GM12865 (cell line): Measurements from ENCODE around the gene APOC4.

Experiments used
- DNase-seq: peaks from one replicate; pipeline ENCODE4 v3.0.0; 2010; ENCODE audit warnings: low read depth
- H3K4me3 ChIP-seq: 2 replicates; pipeline ENCODE4 v1.5.1; 2011; ENCODE audit warnings: mild to moderate bottlenecking, low read depth, low read length, control low read depth
- TF ChIP-seq, protein P1 (sequence below): IDR thresholded peaks from 2 replicates; pipeline ENCODE4 v1.5.1; 2011; ENCODE audit warnings: low read length, control low read depth, low read depth, inconsistent platforms; ENCODE audit not compliant: insufficient read depth; ENCODE audit errors: missing control alignments

Gene APOC4, protein sequence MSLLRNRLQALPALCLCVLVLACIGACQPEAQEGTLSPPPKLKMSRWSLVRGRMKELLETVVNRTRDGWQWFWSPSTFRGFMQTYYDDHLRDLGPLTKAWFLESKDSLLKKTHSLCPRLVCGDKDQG

DNA sequence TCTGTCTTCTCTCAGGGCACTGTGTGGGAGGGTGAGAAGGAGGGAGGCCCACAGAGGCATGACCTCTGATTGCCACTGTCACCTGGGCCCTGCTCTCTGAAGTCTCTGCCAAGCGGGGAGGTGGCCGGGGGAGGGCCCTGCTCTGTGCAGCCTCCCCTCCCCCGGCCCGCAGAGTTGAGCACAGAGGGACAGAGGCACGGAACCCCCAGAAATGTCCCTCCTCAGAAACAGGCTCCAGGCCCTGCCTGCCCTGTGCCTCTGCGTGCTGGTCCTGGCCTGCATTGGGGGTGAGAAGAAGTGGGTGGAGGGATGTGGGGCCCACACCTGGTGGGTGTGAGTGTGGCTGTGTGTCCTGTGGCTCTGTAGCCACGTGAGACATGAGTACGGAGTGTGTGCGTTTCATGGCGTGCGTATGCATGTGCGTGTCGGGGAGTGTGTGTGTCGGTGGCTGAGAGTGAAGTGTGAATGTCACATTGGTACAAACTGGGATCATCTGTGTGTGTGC is at the start of gene APOC4:
Gene APOC4 (plus strand): TSS at position 171 of the 505 bp plus-strand sequence. CDS start 41 bp downstream, at position 212.
- H3K4me3 ChIP-seq = no peak within 1 kb of the TSS
- DNase-seq = no peak
- TF ChIP-seq, protein P1, sequence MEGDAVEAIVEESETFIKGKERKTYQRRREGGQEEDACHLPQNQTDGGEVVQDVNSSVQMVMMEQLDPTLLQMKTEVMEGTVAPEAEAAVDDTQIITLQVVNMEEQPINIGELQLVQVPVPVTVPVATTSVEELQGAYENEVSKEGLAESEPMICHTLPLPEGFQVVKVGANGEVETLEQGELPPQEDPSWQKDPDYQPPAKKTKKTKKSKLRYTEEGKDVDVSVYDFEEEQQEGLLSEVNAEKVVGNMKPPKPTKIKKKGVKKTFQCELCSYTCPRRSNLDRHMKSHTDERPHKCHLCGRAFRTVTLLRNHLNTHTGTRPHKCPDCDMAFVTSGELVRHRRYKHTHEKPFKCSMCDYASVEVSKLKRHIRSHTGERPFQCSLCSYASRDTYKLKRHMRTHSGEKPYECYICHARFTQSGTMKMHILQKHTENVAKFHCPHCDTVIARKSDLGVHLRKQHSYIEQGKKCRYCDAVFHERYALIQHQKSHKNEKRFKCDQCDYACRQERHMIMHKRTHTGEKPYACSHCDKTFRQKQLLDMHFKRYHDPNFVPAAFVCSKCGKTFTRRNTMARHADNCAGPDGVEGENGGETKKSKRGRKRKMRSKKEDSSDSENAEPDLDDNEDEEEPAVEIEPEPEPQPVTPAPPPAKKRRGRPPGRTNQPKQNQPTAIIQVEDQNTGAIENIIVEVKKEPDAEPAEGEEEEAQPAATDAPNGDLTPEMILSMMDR = no peak

DNA sequence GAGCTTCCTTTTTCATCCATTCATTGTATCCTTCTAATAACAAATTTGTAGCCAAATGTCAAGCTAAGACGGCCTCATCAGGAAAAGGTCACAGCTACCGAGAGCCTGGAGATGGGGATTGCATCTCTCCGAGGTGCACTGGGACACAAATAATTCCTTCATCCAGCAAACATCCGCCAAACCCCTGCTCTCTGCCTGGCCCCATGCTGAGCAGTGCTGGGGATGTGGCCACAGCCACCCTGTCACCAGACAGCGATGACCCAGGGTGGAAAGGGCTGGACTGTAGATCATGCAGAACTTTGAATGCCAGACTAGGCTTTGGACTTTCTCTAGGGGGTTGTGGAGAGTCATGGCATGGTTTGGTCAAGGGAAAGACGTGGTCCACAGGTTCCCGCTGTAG is 49.1 kb upstream of the APOC4 start:
- DNase-seq = no peak
- no peak overlapping the region for H3K4me3 ChIP-seq
- TF ChIP-seq, protein P1 = no peak

DNA sequence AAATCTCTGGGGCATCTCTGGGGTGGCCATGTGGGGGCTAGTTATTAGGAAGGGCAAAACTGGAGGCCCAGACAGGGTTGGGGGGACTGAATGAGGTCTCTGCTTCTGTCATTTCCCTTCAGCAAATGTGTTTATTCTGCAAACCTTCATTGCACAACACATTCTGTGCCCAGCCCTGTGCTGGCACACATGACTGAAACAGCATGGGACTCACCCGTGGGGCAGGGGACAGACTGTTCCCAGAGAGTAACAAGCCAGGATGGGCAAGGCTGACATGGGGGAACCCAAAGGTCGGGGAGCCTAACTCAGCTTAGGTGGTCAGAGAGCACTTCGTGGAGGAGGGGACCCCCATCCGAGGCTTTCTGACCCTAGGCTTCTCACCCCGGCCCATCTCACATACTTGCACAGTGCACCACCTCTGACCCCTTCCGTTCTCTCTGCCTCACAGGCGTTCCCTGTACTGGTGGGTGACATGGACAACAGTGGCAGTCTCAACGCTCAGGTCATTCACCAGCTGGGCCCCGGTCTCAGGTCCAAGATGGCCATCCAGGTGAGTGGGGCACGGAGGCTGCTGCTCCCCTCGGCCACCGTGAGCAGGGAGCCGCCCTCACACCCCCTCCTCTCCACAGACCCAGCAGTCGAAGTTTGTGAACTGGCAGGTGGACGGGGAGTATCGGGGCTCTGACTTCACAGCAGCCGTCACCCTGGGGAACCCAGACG is 48.5 kb upstream of the APOC4 start:
- no peak overlapping the region for H3K4me3 ChIP-seq
- DNase-seq = no peak
- TF ChIP-seq, protein P1 = no peak

DNA sequence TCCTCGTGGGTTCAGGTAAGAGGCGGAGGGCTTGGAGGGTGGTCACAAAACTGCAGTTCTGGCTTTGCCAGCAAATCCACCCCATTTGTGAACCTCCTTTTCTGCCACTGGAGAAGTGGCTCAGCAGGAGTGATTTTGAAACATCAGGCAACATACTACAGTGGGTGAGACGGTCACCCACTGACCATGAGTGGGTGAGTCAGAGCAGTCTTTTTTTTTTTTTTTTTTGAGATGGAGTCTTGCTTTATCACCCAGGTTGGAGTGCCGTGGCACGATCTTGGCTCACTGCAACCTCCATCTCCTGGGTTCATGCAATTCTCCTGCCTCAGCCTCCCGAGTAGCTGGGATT is 48.0 kb upstream of the APOC4 start:
- H3K4me3 ChIP-seq = no peak overlapping the region
- TF ChIP-seq, protein P1 = no peak
- no peak for DNase-seq

DNA sequence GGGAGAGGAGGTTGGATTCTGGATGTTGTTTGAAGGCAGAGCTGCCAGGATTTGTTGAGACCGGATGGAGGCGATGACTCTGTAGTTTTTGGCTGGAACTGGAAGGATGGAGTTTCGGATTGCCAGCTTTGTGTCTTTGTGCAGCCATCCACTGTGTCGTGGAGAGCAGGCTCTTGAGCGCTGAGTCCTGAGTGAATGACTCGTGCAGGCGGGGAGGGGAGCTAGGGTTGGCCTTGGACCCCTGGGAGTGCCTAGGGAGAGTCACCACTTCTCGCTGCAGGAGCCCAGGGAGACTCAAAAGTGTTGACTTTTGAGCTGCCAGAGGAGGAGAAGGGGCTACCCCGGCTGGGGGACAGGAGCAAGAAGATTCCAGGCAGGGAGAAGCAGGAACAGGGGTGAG is 47.1 kb upstream of the APOC4 start:
- DNase-seq = no peak
- TF ChIP-seq, protein P1 = no peak
- no peak overlapping the region for H3K4me3 ChIP-seq

DNA sequence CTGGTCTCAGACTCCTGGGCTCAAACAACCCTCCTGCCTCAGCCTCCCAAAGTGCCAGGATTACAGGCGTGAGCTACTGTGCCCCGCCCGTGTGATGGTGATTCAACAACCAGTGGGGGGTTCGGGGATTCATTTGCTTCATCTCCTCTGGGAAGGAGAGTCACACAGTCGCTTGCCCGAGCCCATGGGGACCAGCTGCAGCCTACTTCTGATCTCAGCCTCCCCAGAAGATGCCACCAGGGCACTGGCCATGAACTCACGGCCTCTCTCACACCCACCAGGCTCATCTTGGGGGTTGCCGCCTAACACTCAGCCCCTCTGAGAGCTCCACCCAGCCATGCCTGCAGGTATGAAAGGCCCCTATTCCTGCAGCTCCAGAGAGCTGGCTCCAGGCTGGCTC is 44.2 kb upstream of the APOC4 start:
- DNase-seq = no peak
- TF ChIP-seq, protein P1 = no peak
- H3K4me3 ChIP-seq = no peak overlapping the region
